GM12878 (cell line): ENCODE data around the gene C6orf89.

ENCODE experiments used
- EP300 ChIP-seq, 2 experiments: fragments of 150-350 bp in 1 of 2; IDR thresholded peaks; 2 replicates each; pipeline ENCODE4 v1.6.1; 2011 to 2012; ENCODE audit warnings: low read depth in 2 of 2, low read length in 2 of 2, borderline replicate concordance in 1 of 2, improper control_type of control experiment in 1 of 2, inconsistent platforms in 1 of 2; ENCODE audit not compliant: control insufficient read depth in 1 of 2
- JUND ChIP-seq: IDR thresholded peaks from 2 replicates; pipeline ENCODE4 v1.6.1; 2012; ENCODE audit warnings: low read depth, mild to moderate bottlenecking, low read length, improper control_type of control experiment, moderate library complexity
- MTA3 ChIP-seq: IDR thresholded peaks from 2 replicates; pipeline ENCODE4 v1.6.1; 2012; ENCODE audit warnings: low read length, inconsistent platforms, borderline replicate concordance
- MYC ChIP-seq: IDR thresholded peaks from 2 replicates; pipeline ENCODE4 v1.6.1; 2011; ENCODE audit warnings: mild to moderate bottlenecking, low read length, moderate library complexity, inconsistent platforms; ENCODE audit not compliant: insufficient read depth, insufficient replicate concordance, insufficient read length, severe bottlenecking
- POLR2AphosphoS5 ChIP-seq: IDR thresholded peaks from 2 replicates; pipeline ENCODE4 v1.6.1; 2011; ENCODE audit warnings: mild to moderate bottlenecking, low read length, inconsistent platforms
- POU2F2 ChIP-seq: IDR thresholded peaks from 3 replicates; pipeline ENCODE4 v1.6.1; 2011; ENCODE audit warnings: low read depth, mild to moderate bottlenecking, low read length, borderline replicate concordance
- RFX5 ChIP-seq: IDR thresholded peaks from 2 replicates; pipeline ENCODE4 v1.6.1; 2011; ENCODE audit warnings: low read depth, low read length, improper control_type of control experiment
- TAF1 ChIP-seq: IDR thresholded peaks from 2 replicates; pipeline ENCODE4 v1.6.1; 2011; ENCODE audit warnings: mild to moderate bottlenecking, low read depth, low read length, borderline replicate concordance
- TF ChIP-seq, protein P1 (sequence below), 3 experiments: IDR thresholded peaks in 2 of 3; conservative IDR thresholded peaks in 1 of 3; 2 replicates each; pipeline ENCODE4 v1.5.1; 2011; ENCODE audit warnings: low read depth in 3 of 3, low read length in 3 of 3, mild to moderate bottlenecking in 3 of 3, control low read depth in 2 of 3, moderate library complexity in 2 of 3, inconsistent platforms in 1 of 3, mixed read lengths in 1 of 3; ENCODE audit not compliant: control insufficient read depth in 2 of 3, insufficient read depth in 1 of 3; ENCODE audit errors: extremely low read depth in 1 of 3
- TF ChIP-seq, protein P2 (sequence below): IDR thresholded peaks from 2 replicates; pipeline ENCODE4 v1.6.1; 2011; ENCODE audit warnings: low read depth, low read length, improper control_type of control experiment, borderline replicate concordance
- TF ChIP-seq, protein P3 (sequence below): IDR thresholded peaks from 2 replicates; pipeline ENCODE4 v1.6.1; 2011; ENCODE audit warnings: mild to moderate bottlenecking, low read depth, low read length, moderate library complexity; ENCODE audit not compliant: insufficient replicate concordance

DNA sequence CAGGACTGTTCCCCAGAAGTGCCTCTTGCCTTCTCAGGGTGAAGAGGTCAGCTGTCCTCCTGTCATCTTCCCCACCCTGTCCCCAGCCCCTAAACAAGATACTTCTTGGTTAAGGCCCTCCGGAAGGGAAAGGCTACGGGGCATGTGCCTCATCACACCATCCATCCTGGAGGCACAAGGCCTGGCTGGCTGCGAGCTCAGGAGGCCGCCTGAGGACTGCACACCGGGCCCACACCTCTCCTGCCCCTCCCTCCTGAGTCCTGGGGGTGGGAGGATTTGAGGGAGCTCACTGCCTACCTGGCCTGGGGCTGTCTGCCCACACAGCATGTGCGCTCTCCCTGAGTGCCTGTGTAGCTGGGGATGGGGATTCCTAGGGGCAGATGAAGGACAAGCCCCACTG, 78.6 kb downstream of the C6orf89 start:
- no peak for TF ChIP-seq JUND
- TF ChIP-seq, protein P1, sequence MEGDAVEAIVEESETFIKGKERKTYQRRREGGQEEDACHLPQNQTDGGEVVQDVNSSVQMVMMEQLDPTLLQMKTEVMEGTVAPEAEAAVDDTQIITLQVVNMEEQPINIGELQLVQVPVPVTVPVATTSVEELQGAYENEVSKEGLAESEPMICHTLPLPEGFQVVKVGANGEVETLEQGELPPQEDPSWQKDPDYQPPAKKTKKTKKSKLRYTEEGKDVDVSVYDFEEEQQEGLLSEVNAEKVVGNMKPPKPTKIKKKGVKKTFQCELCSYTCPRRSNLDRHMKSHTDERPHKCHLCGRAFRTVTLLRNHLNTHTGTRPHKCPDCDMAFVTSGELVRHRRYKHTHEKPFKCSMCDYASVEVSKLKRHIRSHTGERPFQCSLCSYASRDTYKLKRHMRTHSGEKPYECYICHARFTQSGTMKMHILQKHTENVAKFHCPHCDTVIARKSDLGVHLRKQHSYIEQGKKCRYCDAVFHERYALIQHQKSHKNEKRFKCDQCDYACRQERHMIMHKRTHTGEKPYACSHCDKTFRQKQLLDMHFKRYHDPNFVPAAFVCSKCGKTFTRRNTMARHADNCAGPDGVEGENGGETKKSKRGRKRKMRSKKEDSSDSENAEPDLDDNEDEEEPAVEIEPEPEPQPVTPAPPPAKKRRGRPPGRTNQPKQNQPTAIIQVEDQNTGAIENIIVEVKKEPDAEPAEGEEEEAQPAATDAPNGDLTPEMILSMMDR (IDR thresholded peaks at IDR 0.05 in 2 of 3, conservative IDR thresholded peaks at IDR 0.05 in 1 of 3; ENCODE audit: control insufficient read depth in 2 of 3, extremely low read depth in 1 of 3, insufficient read depth in 1 of 3, low read depth in 3 of 3, low read length in 3 of 3), result no peak
- TF ChIP-seq MTA3, result no peak
- TF ChIP-seq POU2F2, result no peak
- TF ChIP-seq, protein P2, sequence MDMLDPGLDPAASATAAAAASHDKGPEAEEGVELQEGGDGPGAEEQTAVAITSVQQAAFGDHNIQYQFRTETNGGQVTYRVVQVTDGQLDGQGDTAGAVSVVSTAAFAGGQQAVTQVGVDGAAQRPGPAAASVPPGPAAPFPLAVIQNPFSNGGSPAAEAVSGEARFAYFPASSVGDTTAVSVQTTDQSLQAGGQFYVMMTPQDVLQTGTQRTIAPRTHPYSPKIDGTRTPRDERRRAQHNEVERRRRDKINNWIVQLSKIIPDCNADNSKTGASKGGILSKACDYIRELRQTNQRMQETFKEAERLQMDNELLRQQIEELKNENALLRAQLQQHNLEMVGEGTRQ, result no peak
- TF ChIP-seq, protein P3, sequence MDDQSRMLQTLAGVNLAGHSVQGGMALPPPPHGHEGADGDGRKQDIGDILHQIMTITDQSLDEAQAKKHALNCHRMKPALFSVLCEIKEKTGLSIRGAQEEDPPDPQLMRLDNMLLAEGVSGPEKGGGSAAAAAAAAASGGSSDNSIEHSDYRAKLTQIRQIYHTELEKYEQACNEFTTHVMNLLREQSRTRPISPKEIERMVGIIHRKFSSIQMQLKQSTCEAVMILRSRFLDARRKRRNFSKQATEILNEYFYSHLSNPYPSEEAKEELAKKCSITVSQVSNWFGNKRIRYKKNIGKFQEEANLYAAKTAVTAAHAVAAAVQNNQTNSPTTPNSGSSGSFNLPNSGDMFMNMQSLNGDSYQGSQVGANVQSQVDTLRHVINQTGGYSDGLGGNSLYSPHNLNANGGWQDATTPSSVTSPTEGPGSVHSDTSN, result no peak
- no peak for TF ChIP-seq EP300 (IDR thresholded peaks at IDR 0.05; ENCODE audit: borderline replicate concordance in 1 of 2, control insufficient read depth in 1 of 2, low read depth in 2 of 2, low read length in 2 of 2)
- no peak for TF ChIP-seq RFX5
- no peak for TF ChIP-seq MYC
- TF ChIP-seq TAF1, result no peak
- no peak for TF ChIP-seq POLR2AphosphoS5
